ENCODE results near the gene RHBDF1.

GRCh38 chr16:37511-37910 lies 34.9 kb downstream of the RHBDF1 start:
- TF ChIP-seq CTCF (conservative IDR thresholded peaks at IDR 0.05; ENCODE audit: low read depth, low read length) = no peak
- no peak for TF ChIP-seq EZH2 (IDR thresholded peaks at IDR 0.05; ENCODE audit: low read length, unreplicated experiment)
